H1 (cell line): ENCODE data around the gene MLH3. TPM values are rescaled to one million over a fixed set of nuclear protein-coding genes. Genes with fewer than 3 reads are reported as not detected.

Experiments
- CTCF ChIA-PET: fragments of 300-600 bp; sonication (Branson Sonifier 250); formaldehyde crosslinking; loops from one replicate; lab custom pipeline; 2021; ENCODE audit not compliant: partially characterized antibody; lab: Charles Lee
- POLR2A ChIA-PET: fragments of 300-600 bp; sonication (Branson Sonifier 250); formaldehyde crosslinking; loops from one replicate; lab custom pipeline; 2021; ENCODE audit warnings: inconsistent platforms; ENCODE audit not compliant: partially characterized antibody; lab: Charles Lee
- DNase-seq, 2 experiments: peaks; one replicate each; pipeline versions ENCODE4 v3.0.0 to v3.0.0-alpha.2; 2010 to 2022; ENCODE audit warnings: low spot score in 2 of 2, low read depth in 1 of 2, mixed read lengths in 1 of 2
- FAIRE-seq: peaks from 2 replicates; lab custom pipeline; 2011; peaks lifted over from hg19 to GRCh38; lab: Jason Lieb, UNC
- H2AFZ ChIP-seq: 2 replicates; pipeline ENCODE4 v1.8.1; 2012; ENCODE audit warnings: low read length, inconsistent platforms
- H2AK5ac ChIP-seq: 2 replicates; pipeline ENCODE4 v1.6.1; 2013; ENCODE audit warnings: low read depth, low read length
- H2BK120ac ChIP-seq: replicated peaks from 2 replicates; pipeline ENCODE3; 2013; ENCODE audit warnings: low read depth, low read length, inconsistent platforms
- H2BK12ac ChIP-seq: 2 replicates; pipeline ENCODE4 v1.6.1; 2013; ENCODE audit warnings: low read depth, low read length
- H2BK15ac ChIP-seq: 2 replicates; pipeline ENCODE4 v1.6.1; 2013; ENCODE audit warnings: low read length
- H2BK20ac ChIP-seq: 2 replicates; pipeline ENCODE4 v1.6.1; 2013; ENCODE audit warnings: low read length
- H2BK5ac ChIP-seq: 2 replicates; pipeline ENCODE4 v1.6.1; 2013; ENCODE audit warnings: low read depth, low read length
- H3K14ac ChIP-seq: 2 replicates; pipeline ENCODE4 v1.6.1; 2013; ENCODE audit warnings: inconsistent platforms; ENCODE audit not compliant: insufficient read length
- H3K18ac ChIP-seq: 2 replicates; pipeline ENCODE4 v1.6.1; 2013; ENCODE audit warnings: low read length; ENCODE audit errors: extremely low read depth
- H3K23ac ChIP-seq: 2 replicates; pipeline ENCODE4 v1.6.1; 2013; ENCODE audit warnings: inconsistent platforms; ENCODE audit not compliant: insufficient read length
- H3K23me2 ChIP-seq: 2 replicates; pipeline ENCODE4 v1.6.1; 2013; ENCODE audit warnings: low read depth, low read length
- H3K27ac ChIP-seq: 2 replicates; pipeline ENCODE4 v1.6.1; 2011; ENCODE audit warnings: low read depth, low read length, inconsistent platforms
- H3K27me3 ChIP-seq, 4 experiments: replicated peaks in 1 of 4; 1 replicate in 1 of 4; 2 replicates in 3 of 4; pipeline versions ENCODE4 v1.6.1 to v1.8.1; 2011 to 2013; ENCODE audit warnings: low read length in 3 of 4, mild to moderate bottlenecking in 3 of 4, inconsistent platforms in 2 of 4, mixed read lengths in 2 of 4, moderate library complexity in 1 of 4; ENCODE audit not compliant: control insufficient read depth in 3 of 4, insufficient read depth in 3 of 4; ENCODE audit errors: extremely low read depth in 1 of 4
- H3K36me3 ChIP-seq, 4 experiments: 2 replicates each; pipeline versions ENCODE4 v1.6.1 to v1.8.1; 2011 to 2013; ENCODE audit warnings: mild to moderate bottlenecking in 4 of 4, low read length in 3 of 4, moderate library complexity in 2 of 4, control low read depth in 1 of 4, inconsistent platforms in 1 of 4; ENCODE audit not compliant: insufficient read depth in 4 of 4, control insufficient read depth in 2 of 4
- H3K4ac ChIP-seq: replicated peaks from 2 replicates; pipeline ENCODE3; 2013; ENCODE audit warnings: low read length, low read depth, mixed read lengths, inconsistent platforms; ENCODE audit not compliant: insufficient read length
- H3K4me1 ChIP-seq, 4 experiments: replicated peaks in 1 of 4; 1 replicate in 1 of 4; 2 replicates in 3 of 4; pipeline versions ENCODE4 v1.6.1 to v1.8.1; 2011 to 2013; ENCODE audit warnings: low read length in 3 of 4, inconsistent platforms in 2 of 4, mixed read lengths in 1 of 4; ENCODE audit not compliant: insufficient read depth in 4 of 4, control insufficient read depth in 3 of 4
- H3K4me2 ChIP-seq, 2 experiments: 2 replicates each; pipeline versions ENCODE4 v1.6.1 to v1.8.1; 2011 to 2013; ENCODE audit warnings: low read depth in 2 of 2, low read length in 2 of 2, control low read depth in 1 of 2, inconsistent platforms in 1 of 2, mild to moderate bottlenecking in 1 of 2; ENCODE audit not compliant: insufficient read depth in 1 of 2
- H3K4me3 ChIP-seq, 4 experiments: fragments of 200-600, 300-600 bp in 1 of 4; sonication (generic), shearing (Covaris generic), sonication (Bioruptor Twin) in 1 of 4; 2 replicates each; pipeline versions ENCODE4 v1.5.1 to v1.8.1; 2011 to 2016; ENCODE audit warnings: low read length in 4 of 4, low read depth in 3 of 4, control low read depth in 2 of 4, inconsistent platforms in 2 of 4, mild to moderate bottlenecking in 2 of 4, mixed read lengths in 1 of 4, moderate library complexity in 1 of 4; ENCODE audit not compliant: insufficient read depth in 2 of 4; ENCODE audit errors: extremely low read depth in 1 of 4
- H3K56ac ChIP-seq: replicated peaks from 2 replicates; pipeline ENCODE3; 2013; ENCODE audit warnings: low read depth, mild to moderate bottlenecking, mixed read lengths, low read length, inconsistent platforms; ENCODE audit not compliant: insufficient read length
- H3K79me1 ChIP-seq: 2 replicates; pipeline ENCODE4 v1.6.1; 2013; ENCODE audit warnings: low read depth, low read length, control low read depth
- H3K79me2 ChIP-seq, 2 experiments: 2 replicates each; pipeline versions ENCODE4 v1.6.1 to v1.8.1; 2012 to 2013; ENCODE audit warnings: low read length in 2 of 2, mild to moderate bottlenecking in 2 of 2, inconsistent platforms in 1 of 2; ENCODE audit not compliant: insufficient read depth in 2 of 2, control insufficient read depth in 1 of 2
- H3K9ac ChIP-seq, 4 experiments: replicated peaks in 1 of 4; 1 replicate in 1 of 4; 2 replicates in 3 of 4; pipeline versions ENCODE4 v1.6.1 to v1.8.1; 2011 to 2013; ENCODE audit warnings: low read depth in 3 of 4, low read length in 3 of 4, control low read depth in 2 of 4, mild to moderate bottlenecking in 2 of 4, moderate library complexity in 2 of 4, inconsistent platforms in 1 of 4; ENCODE audit errors: extremely low read depth in 1 of 4
- H3K9me3 ChIP-seq, 2 experiments: 2 replicates each; pipeline versions ENCODE4 v1.6.1 to v1.8.1; 2012 to 2013; ENCODE audit warnings: mild to moderate bottlenecking in 2 of 2, moderate library complexity in 2 of 2, control low read depth in 1 of 2, inconsistent platforms in 1 of 2, low read depth in 1 of 2, low read length in 1 of 2, mixed read lengths in 1 of 2; ENCODE audit not compliant: insufficient read depth in 2 of 2
- H4K20me1 ChIP-seq, 2 experiments: replicated peaks in 1 of 2; 2 replicates each; pipeline versions ENCODE3 to v1.8.1; 2011 to 2013; ENCODE audit warnings: inconsistent platforms in 2 of 2, low read length in 2 of 2, mild to moderate bottlenecking in 1 of 2; ENCODE audit not compliant: insufficient read depth in 2 of 2, control insufficient read depth in 1 of 2
- H4K5ac ChIP-seq: 2 replicates; pipeline ENCODE4 v1.6.1; 2013; ENCODE audit warnings: low read length, low read depth, mixed read lengths, inconsistent platforms; ENCODE audit not compliant: insufficient read length
- H4K8ac ChIP-seq: 2 replicates; pipeline ENCODE4 v1.8.0; 2013; ENCODE audit warnings: mild to moderate bottlenecking, moderate library complexity, low read length, inconsistent platforms; ENCODE audit not compliant: insufficient read depth; ENCODE audit errors: extremely low read depth
- H4K91ac ChIP-seq: replicated peaks from 2 replicates; pipeline ENCODE3; 2013; ENCODE audit warnings: low read length, mixed read lengths, inconsistent platforms; ENCODE audit not compliant: insufficient read length
- ASH2L ChIP-seq: fragments of 200-600, 300-600 bp; sonication (generic); IDR thresholded peaks from one replicate; pipeline ENCODE4 v1.7.1; 2017; ENCODE audit warnings: low read length
- BACH1 ChIP-seq: IDR thresholded peaks from 2 replicates; pipeline ENCODE4 v1.6.1; 2012; ENCODE audit warnings: low read length, improper control_type of control experiment
- EGR1 ChIP-seq: IDR thresholded peaks from 2 replicates; pipeline ENCODE4 v1.6.1; 2011; ENCODE audit warnings: low read depth, low read length, borderline replicate concordance
- KDM4A ChIP-seq: IDR thresholded peaks from one replicate; pipeline ENCODE4 v1.7.1; 2012; ENCODE audit warnings: low read depth, mild to moderate bottlenecking, moderate library complexity, low read length, inconsistent platforms; ENCODE audit not compliant: severe bottlenecking
- KDM5A ChIP-seq: fragments of 200-600 bp; IDR thresholded peaks from 2 replicates; pipeline ENCODE4 v1.7.1; 2012; ENCODE audit warnings: mild to moderate bottlenecking, low read length, inconsistent platforms, mixed read lengths
- NANOG ChIP-seq: IDR thresholded peaks from 2 replicates; pipeline ENCODE4 v1.6.1; 2011; ENCODE audit warnings: low read length, low read depth, mild to moderate bottlenecking, inconsistent platforms; ENCODE audit not compliant: insufficient read depth, poor library complexity, severe bottlenecking
- RNF2 ChIP-seq: fragments of 200-900, 300-1000 bp; sonication (generic); IDR thresholded peaks from 2 replicates; pipeline ENCODE4 v1.7.1; 2016; ENCODE audit warnings: borderline replicate concordance, low read depth, mild to moderate bottlenecking, antibody characterized with exemption, low read length; ENCODE audit not compliant: poor library complexity, severe bottlenecking; ENCODE audit errors: missing control alignments
- SIN3A ChIP-seq, 2 experiments: IDR thresholded peaks in 1 of 2; conservative IDR thresholded peaks in 1 of 2; 2 replicates each; pipeline ENCODE4 v1.6.1; 2011 to 2012; ENCODE audit warnings: low read length in 2 of 2, improper control_type of control experiment in 1 of 2, low read depth in 1 of 2, mild to moderate bottlenecking in 1 of 2
- TAF1 ChIP-seq: IDR thresholded peaks from 2 replicates; pipeline ENCODE4 v1.6.1; 2011; ENCODE audit warnings: mild to moderate bottlenecking, low read depth, low read length
- TAF7 ChIP-seq: optimal IDR thresholded peaks from 2 replicates; pipeline ENCODE3; 2011; ENCODE audit warnings: low read depth, mild to moderate bottlenecking, inconsistent platforms, low read length, moderate library complexity, borderline replicate concordance
- TBP ChIP-seq: IDR thresholded peaks from 2 replicates; pipeline ENCODE4 v1.6.1; 2011; ENCODE audit warnings: low read depth, low read length, improper control_type of control experiment
- YY1 ChIP-seq: IDR thresholded peaks from 2 replicates; pipeline ENCODE4 v1.6.1; 2011; ENCODE audit warnings: low read depth, mild to moderate bottlenecking, low read length
- WGBS, 2 experiments: shearing (Covaris generic) in 1 of 2; methylation state at CpG; one replicate each; pipeline versions ENCODE4 v1.1.6 to v1.1.7; 2013 to 2015; ENCODE audit warnings: low lambda C conversion rate in 2 of 2, mixed read lengths in 2 of 2, inconsistent platforms in 1 of 2, low coverage in 1 of 2, missing lambda C conversion rate in 1 of 2; ENCODE audit not compliant: insufficient replicate concordance in 2 of 2, insufficient coverage in 1 of 2, insufficient read length in 1 of 2; ENCODE audit errors: extremely low coverage in 1 of 2, missing lambda C conversion rate in 1 of 2; 5-methylcytosine and 5-hydroxymethylcytosine counted together
- polyA plus RNA-seq, 7 experiments: library from polyadenylated mRNA; depleted of rRNA in 3 of 7; stranded (reverse) in 5 of 7; unstranded in 2 of 7; fragments of >200 nt in 5 of 7; fragments of 200-250 nt in 2 of 7; gene quantifications; 1 replicate in 5 of 7; 2 replicates in 1 of 7; 4 replicates in 1 of 7; pipeline versions ENCODE4 v1.2.1 to v1.2.3, GENCODE V29; 2011 to 2013; ENCODE audit warnings: missing spikeins in 2 of 7, mixed read lengths in 2 of 7
- total RNA-seq: library from RNA; stranded (reverse); fragmentation: NEBNext Ultra II Directional; extraction: Animal tissue kit (Norgen Biotek cat#: 25700); gene quantifications from 2 replicates; pipeline ENCODE4 v1.2.1, GENCODE V29; 2021
- TF ChIP-seq, protein P1 (sequence below): IDR thresholded peaks from 2 replicates; pipeline ENCODE4 v1.6.1; 2011; ENCODE audit warnings: low read depth, mild to moderate bottlenecking, low read length; ENCODE audit not compliant: insufficient read depth

Gene MLH3
- total and polyA plus RNA-seq, 2 of the 8 experiments (the other 6 are each of a cell fraction or from before 2014, with no cell fraction given), result 9.3 to 20.1 TPM

- H3K79me1 ChIP-seq, result no peaks in the 10 kb centered on the region
- FAIRE-seq, result no peak
- H3K23ac ChIP-seq, result no peak overlapping the region
- no peaks in the 10 kb centered on the region for H3K9me3 ChIP-seq
- H4K20me1 ChIP-seq, result no peaks in the 10 kb centered on the region
- H3K18ac ChIP-seq, result no peak overlapping the region
- no peak overlapping the region for H2BK120ac ChIP-seq
- WGBS, 2 experiments, result 94% methylated on average over 6 of the region's 6 CpGs; no CpG with 5 or more reads in 1 of the 2 experiments
- no peak overlapping the region for H3K56ac ChIP-seq
- ChIA-PET POLR2A (no interaction called here), CTCF (interaction anchor here (1.0 to 2.1 kb wide), 4 partner anchors 28 to 103 kb away, joined by 3 to 9 read pairs (median 3); no protein-coding TSS in a partner anchor)
- H4K8ac ChIP-seq, result no peak overlapping the region
- no peak overlapping the region for H4K91ac ChIP-seq
- no peak overlapping the region for H3K14ac ChIP-seq
- no peaks in the 10 kb centered on the region for H3K23me2 ChIP-seq
- H3K4me1 ChIP-seq, result peaks cover 2 to 14% (median 12%) of the 10 kb centered on the region in 4 experiments; a peak in 6 of 7 replicates
- no peaks in the 10 kb centered on the region for H3K79me2 ChIP-seq
- H3K9ac ChIP-seq, result no peak overlapping the region
- no peak overlapping the region for H2BK15ac ChIP-seq
- no peak overlapping the region for H3K4me3 ChIP-seq
- no peak overlapping the region for H2BK5ac ChIP-seq
- no peak for DNase-seq
- no peaks in the 10 kb centered on the region for H3K36me3 ChIP-seq
- no peak overlapping the region for H2BK12ac ChIP-seq
- H3K27me3 ChIP-seq, result no peaks in the 10 kb centered on the region
- H3K27ac ChIP-seq, result no peak overlapping the region
- no peak overlapping the region for H3K4me2 ChIP-seq
- H2AFZ ChIP-seq, result no peak overlapping the region
- H2BK20ac ChIP-seq, result no peak overlapping the region
- H3K4ac ChIP-seq, result no peak overlapping the region
- no peak overlapping the region for H4K5ac ChIP-seq
- H2AK5ac ChIP-seq, result no peak overlapping the region
- TF ChIP-seq SIN3A (conservative IDR thresholded peaks at IDR 0.05 in 1 of 2, IDR thresholded peaks at IDR 0.05 in 1 of 2; ENCODE audit: low read depth in 1 of 2, low read length in 2 of 2) (no peak), TAF7 (no peak), KDM5A (no peak), BACH1 (no peak), TAF1 (no peak), TBP (no peak), KDM4A (no peak), ASH2L (no peak), RNF2 (no peak), EGR1 (no peak), YY1 (no peak), NANOG (no peak)
- TF ChIP-seq, protein P1, sequence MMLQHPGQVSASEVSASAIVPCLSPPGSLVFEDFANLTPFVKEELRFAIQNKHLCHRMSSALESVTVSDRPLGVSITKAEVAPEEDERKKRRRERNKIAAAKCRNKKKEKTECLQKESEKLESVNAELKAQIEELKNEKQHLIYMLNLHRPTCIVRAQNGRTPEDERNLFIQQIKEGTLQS, result no peak
Observed at GRCh38 chr14:74985806-74986205, 65.5 kb downstream of the MLH3 start.
